GM10266 (cell line): ENCODE results near the gene TAS1R2.

ENCODE experiments used
- DNase-seq: peaks from one replicate; pipeline ENCODE4 v3.0.0; 2012; ENCODE audit errors: extremely low spot score
- CTCF ChIP-seq: IDR thresholded peaks from 2 replicates; pipeline ENCODE4 v1.5.1; 2012; ENCODE audit warnings: mild to moderate bottlenecking, low read depth; ENCODE audit not compliant: control insufficient read depth, insufficient read depth; ENCODE audit errors: missing control alignments

TAS1R2 gene

GRCh38 chr1:18859560-18859959, at the start of gene TAS1R2:
Gene TAS1R2 (minus strand): TSS chr1:18859660. CDS start chr1:18859660, 0 bp downstream.
- TF ChIP-seq CTCF, result no peak
- DNase-seq, result no peak

- no peak for TF ChIP-seq CTCF
- DNase-seq, result peak; percentile 38
These were observed 48.7 kb upstream of the TAS1R2 start for GRCh38 chr1:18907917-18908845.

- peak; percentile 70 for DNase-seq
- TF ChIP-seq CTCF, result peak; percentile 76
These were observed 47.8 kb upstream of the TAS1R2 start for GRCh38 chr1:18907021-18907916.

GRCh38 chr1:18903291-18903756, 43.9 kb upstream of the TAS1R2 start:
- DNase-seq, result no peak
- TF ChIP-seq CTCF, result no peak

GRCh38 chr1:18902523-18903290, 43.2 kb upstream of the TAS1R2 start, which contains the start of gene ALDH4A1:
Gene ALDH4A1 (minus strand): TSS chr1:18902555. CDS start chr1:18902523, 32 bp downstream.
- peak; percentile 99 for DNase-seq
- TF ChIP-seq CTCF, result no peak

GRCh38 chr1:18901952-18902522, 42.6 kb upstream of the TAS1R2 start:
- DNase-seq, result peak; percentile 55
- no peak for TF ChIP-seq CTCF
